Heart right ventricle (tissue), 16 donors: Measurements from ENCODE around the gene ANKH. TPM values are rescaled to one million over a fixed set of nuclear protein-coding genes. Genes with fewer than 3 reads are reported as not detected.

Experiments
- ATAC-seq, 8 donors: fragments of 200-7000 bp; cut with Tn5 transposase; one replicate each; pipeline ENCODE4 v1.9.1; 2020; ENCODE audit warnings: mild to moderate bottlenecking in 8 of 8, moderate library complexity in 8 of 8, moderate number of reproducible peaks in 1 of 8
- DNase-seq, 2 donors: peaks; one replicate each; pipeline ENCODE4 v3.0.0-alpha.2; 2020
- H3K27ac ChIP-seq, 10 donors: fragments of 200-600 bp; sonication (generic) in 2 of 10; one replicate each; pipeline versions ENCODE4 v1.5.0 to v1.8.0; 2020 to 2022; ENCODE audit warnings: mild to moderate bottlenecking in 3 of 10
- H3K27me3 ChIP-seq, 7 donors: fragments of 200-600 bp; one replicate each; pipeline ENCODE4 v1.8.0; 2021 to 2022; ENCODE audit warnings: mild to moderate bottlenecking in 2 of 7
- H3K36me3 ChIP-seq, 9 donors: fragments of 200-600 bp; sonication (generic) in 1 of 9; one replicate each; pipeline versions ENCODE4 v1.5.0 to v1.8.0; 2020 to 2022; ENCODE audit warnings: mild to moderate bottlenecking in 2 of 9
- H3K4me1 ChIP-seq, 9 donors: fragments of 200-600 bp; sonication (generic) in 1 of 9; one replicate each; pipeline versions ENCODE4 v1.5.0 to v1.8.0; 2020 to 2022; ENCODE audit warnings: mild to moderate bottlenecking in 4 of 9
- H3K4me3 ChIP-seq, 10 donors: fragments of 200-600 bp; sonication (generic) in 2 of 10; one replicate each; pipeline versions ENCODE4 v1.5.0 to v1.8.0; 2020 to 2022; ENCODE audit warnings: mild to moderate bottlenecking in 7 of 10, moderate library complexity in 2 of 10
- H3K9me3 ChIP-seq, 11 donors: fragments of 200-600 bp in 10 of 11; sonication (generic) in 2 of 11; one replicate each; pipeline versions ENCODE4 v1.5.0 to v1.8.0; 2013 to 2022; ENCODE audit warnings: mild to moderate bottlenecking in 2 of 11, control low read depth in 1 of 11, moderate library complexity in 1 of 11
- CTCF ChIP-seq, 9 donors: fragments of 200-600 bp; sonication (generic) in 2 of 9; IDR thresholded peaks; one replicate each; pipeline versions ENCODE4 v1.5.0 to v1.8.0; 2021 to 2022; ENCODE audit warnings: antibody characterized with exemption in 9 of 9, mild to moderate bottlenecking in 5 of 9, moderate library complexity in 1 of 9
- WGBS, 2 donors: extraction: QIAGEN DNeasy Blood & Tissue Kit; methylation state at CpG; one replicate each; pipeline ENCODE4 v1.1.7; 2013; ENCODE audit warnings: inconsistent platforms in 1 of 2; 5-methylcytosine and 5-hydroxymethylcytosine counted together
- intact Hi-C, 10 donors: fragments of 100-400 bp; cut with DNase I; formaldehyde crosslinking; loops; one replicate each; pipeline versions ENCODE4 v1.11.1 to v1.14.2; 2022
- polyA plus RNA-seq, 2 donors: library from polyadenylated mRNA; stranded (reverse); fragments of 200-250 nt; gene quantifications; one replicate each; pipeline ENCODE4 v1.2.3, GENCODE V29; 2013
- total RNA-seq, 10 donors: library from RNA; stranded (reverse); fragmentation: NEBNext Ultra II Directional in 3 of 10; extraction: Animal tissue kit (Norgen Biotek cat#: 25700) in 3 of 10; gene quantifications; one replicate each; pipeline versions ENCODE4 v1.2.1 to v1.2.4, GENCODE V29; 2021 to 2023
- donor health status: Arrhythmogenic right ventricular cardiomyopathy.
- donor health status: ischemic (EF 13 %, LVEDD 7.1; RV severe dilation, severe dysfunction).
- donor health status: healthy with polysubstance abuse.
- donor health status: DM: no; HTN: yes; CAD: no.
- donor health status: DM: no; HTN: no; CAD: no.
- donor health status: ischemic (EF 25% LVEDD 6.9; RV normal size, moderate dysfunction).
- donor health status: ischemic (EF 25% LVEDD 5.7; RV mildly dilated, moderate dysfunction).
- donor health status: healthy.
- donor health status: DM: yes; HTN: yes; CAD: no.
- donor health status: Ischemic cardiomyopathy.
- donor health status: ischemic (EF 35%, LVEDD 5.7; RV mildly dilated, moderate dysfunction).
- donor health status: nonischemic (EF 11% LVEDD 7.7; RV severe dilation, severe dysfunction).
- donor health status: DM: yes; HTN: yes; CAD: no.
- donor health status: PGD.
- donor health status: ischemic (EF 29% LVEDD 5.4; RV normal size, mild dysfunction).
- donor health status: nonischemic (EF 23%, LVEDD 6.1; RV moderate dilation, normal function).

The ANKH gene
- total and polyA plus RNA-seq, 12 donors: 51.0 to 256 (median 192) TPM

GRCh38 chr5:14705556-14705955 lies 166.0 kb downstream of the ANKH start:
- no peak overlapping the region for H3K4me3 ChIP-seq
- intact Hi-C loops: no loop called here
- DNase-seq (no peak), ATAC-seq (no peak)
- TF ChIP-seq CTCF (IDR thresholded peaks at IDR 0.05): no peak
- no peaks in the 10 kb centered on the region for H3K27me3 ChIP-seq
- 93 to 95% methylated on average over 8 of the region's 8 CpGs for WGBS, 2 donors
- H3K4me1 ChIP-seq: peaks cover 2 to 38% (median 24%) of the 10 kb centered on the region in 9 donors
- H3K27ac ChIP-seq: peak overlapping the region in 2 of 10 donors; percentile 28 to 67
- peaks cover 0 to 90% (median 26%) of the 10 kb centered on the region in 9 donors for H3K36me3 ChIP-seq
- no peaks in the 10 kb centered on the region for H3K9me3 ChIP-seq

GRCh38 chr5:14702238-14702839 lies 169.2 kb downstream of the ANKH start:
- Histone ChIP-seq H3K9me3 (no peaks in the 10 kb centered on the region), H3K36me3 (peaks cover 0 to 83% (median 6%) of the 10 kb centered on the region in 9 donors), H3K4me3 (no peak overlapping the region), H3K4me1 (peaks cover 5 to 62% (median 33%) of the 10 kb centered on the region in 9 donors), H3K27ac (no peak overlapping the region), H3K27me3 (no peaks in the 10 kb centered on the region)
- no peak for TF ChIP-seq CTCF (IDR thresholded peaks at IDR 0.05)
- 92 to 94% methylated on average over 11 of the region's 11 CpGs for WGBS, 2 donors
- intact Hi-C loops: no loop called here
- peak in 1 of 8 donors; percentile 13 for ATAC-seq
- DNase-seq: no peak

GRCh38 chr5:14701556-14701955 lies 170.0 kb downstream of the ANKH start:
- Histone ChIP-seq H3K27me3 (no peaks in the 10 kb centered on the region), H3K36me3 (peaks cover 0 to 83% (median 6%) of the 10 kb centered on the region in 9 donors), H3K4me3 (no peak overlapping the region), H3K4me1 (peaks cover 5 to 57% (median 31%) of the 10 kb centered on the region in 9 donors), H3K27ac (peak overlapping the region in 8 of 10 donors; percentile 10 to 74 (median 64)), H3K9me3 (no peaks in the 10 kb centered on the region)
- DNase-seq (no peak), ATAC-seq (peak in 1 of 8 donors; percentile 12)
- intact Hi-C loops: no loop called here
- 97% methylated on average over 10 of the region's 10 CpGs for WGBS, 2 donors
- no peak for TF ChIP-seq CTCF (IDR thresholded peaks at IDR 0.05)

GRCh38 chr5:14700478-14701436 lies 170.8 kb downstream of the ANKH start:
- Histone ChIP-seq H3K9me3 (no peaks in the 10 kb centered on the region), H3K36me3 (peaks cover 0 to 85% (median 6%) of the 10 kb centered on the region in 9 donors), H3K27me3 (no peaks in the 10 kb centered on the region), H3K4me1 (peaks cover 5 to 49% (median 26%) of the 10 kb centered on the region in 9 donors), H3K4me3 (no peak overlapping the region), H3K27ac (peak overlapping the region in 9 of 10 donors; percentile 10 to 74 (median 63))
- ATAC-seq (peak in 7 of 8 donors; percentile 22 to 83 (median 69)), DNase-seq (peak in 1 of 2 donors; percentile 41)
- intact Hi-C loops: no loop called here
- WGBS, 2 donors: 43 to 56% methylated on average over 13 of the region's 13 CpGs
- no peak for TF ChIP-seq CTCF (IDR thresholded peaks at IDR 0.05)
